ENCODE results near the gene DNAH9.

The DNAH9 gene

GRCh38 chr17:11589716-11590115, 8.6 kb upstream of the DNAH9 start:
- in situ Hi-C loops (cut with HindIII; ENCODE audit: low pct_ligation_motif_present, low pct_unique_long_range_greater_than_20kb, low sequenced_read_pairs): no loop called here
- DNase-seq: no peak

- in situ Hi-C loops (cut with HindIII; ENCODE audit: low pct_ligation_motif_present, low pct_unique_long_range_greater_than_20kb, low sequenced_read_pairs): no loop called here
- no peak for DNase-seq
These were observed 3.4 kb downstream of the DNAH9 start for GRCh38 chr17:11601661-11602060.

DNA sequence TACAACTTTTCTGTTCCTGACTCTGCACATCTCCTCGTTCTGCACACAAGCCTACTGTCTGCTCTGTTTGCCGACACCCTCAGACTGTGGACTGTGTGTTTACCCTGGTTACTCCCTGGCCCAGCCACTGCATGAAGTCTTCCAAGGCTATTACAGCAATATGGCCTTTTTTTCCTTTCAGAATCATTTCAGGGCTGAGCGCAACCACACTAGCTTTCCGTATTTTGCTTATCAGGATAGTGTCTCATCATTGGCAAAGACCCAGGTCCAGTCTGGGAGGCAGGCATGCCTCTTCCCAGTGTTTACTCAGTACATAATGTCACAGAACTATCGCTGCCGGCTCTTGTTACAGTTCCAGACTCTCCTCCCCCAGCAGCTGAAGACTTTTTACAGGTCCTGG, 10.1 kb downstream of the DNAH9 start:
- in situ Hi-C loops (cut with HindIII; ENCODE audit: low pct_ligation_motif_present, low pct_unique_long_range_greater_than_20kb, low sequenced_read_pairs): no loop called here
- DNase-seq: no peak

DNA sequence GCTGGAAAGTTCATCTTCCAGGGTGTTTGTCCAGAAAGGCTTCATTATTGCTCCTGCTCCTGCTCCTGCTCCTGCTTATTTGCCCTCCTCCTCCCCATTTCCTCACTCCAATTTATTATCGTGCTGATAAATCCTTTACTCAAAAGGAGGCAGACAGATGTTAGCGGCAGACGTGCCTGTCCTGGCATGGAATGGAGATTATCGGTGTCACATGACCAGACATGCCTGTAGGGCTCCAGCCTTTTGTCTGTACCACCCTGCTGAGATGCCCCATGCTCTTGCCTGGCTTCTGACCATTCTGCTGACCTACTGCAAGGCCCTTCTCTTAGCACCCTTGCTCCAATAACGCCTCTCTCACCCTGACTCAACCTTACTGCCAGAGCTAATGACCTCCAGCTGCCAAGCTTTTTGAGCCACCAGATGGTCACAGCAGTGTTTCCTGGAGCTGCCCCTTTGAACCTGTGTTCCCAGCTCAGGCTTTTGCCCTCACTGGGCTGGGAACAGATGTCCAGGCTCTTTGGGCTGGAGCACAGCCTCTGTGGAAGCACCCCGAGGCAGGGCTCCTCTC, 12.8 kb downstream of the DNAH9 start:
- in situ Hi-C loops (cut with HindIII; ENCODE audit: low pct_ligation_motif_present, low pct_unique_long_range_greater_than_20kb, low sequenced_read_pairs): no loop called here
- no peak for DNase-seq

DNA sequence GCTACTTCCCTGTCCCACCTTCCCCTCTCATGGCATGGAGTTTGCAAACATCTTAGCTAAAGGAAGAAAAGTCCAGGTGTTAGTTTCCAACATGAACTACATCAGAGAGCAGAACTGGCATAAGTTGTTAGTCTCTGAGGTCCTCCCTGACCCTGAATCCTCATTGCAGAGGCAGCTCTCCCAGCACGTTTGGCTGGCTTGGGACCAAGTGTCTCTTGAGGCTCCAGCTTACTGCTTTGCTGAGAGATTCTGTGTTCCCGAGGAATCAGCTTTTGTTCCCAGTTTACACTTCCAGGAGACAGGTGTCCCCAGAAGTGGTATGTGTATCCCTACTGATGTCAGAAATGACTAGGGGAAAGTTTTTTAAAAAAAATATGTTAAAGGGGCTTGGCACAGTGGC, 14.7 kb downstream of the DNAH9 start:
- DNase-seq: no peak
- in situ Hi-C loops (cut with HindIII; ENCODE audit: low pct_ligation_motif_present, low pct_unique_long_range_greater_than_20kb, low sequenced_read_pairs): no loop called here

DNA sequence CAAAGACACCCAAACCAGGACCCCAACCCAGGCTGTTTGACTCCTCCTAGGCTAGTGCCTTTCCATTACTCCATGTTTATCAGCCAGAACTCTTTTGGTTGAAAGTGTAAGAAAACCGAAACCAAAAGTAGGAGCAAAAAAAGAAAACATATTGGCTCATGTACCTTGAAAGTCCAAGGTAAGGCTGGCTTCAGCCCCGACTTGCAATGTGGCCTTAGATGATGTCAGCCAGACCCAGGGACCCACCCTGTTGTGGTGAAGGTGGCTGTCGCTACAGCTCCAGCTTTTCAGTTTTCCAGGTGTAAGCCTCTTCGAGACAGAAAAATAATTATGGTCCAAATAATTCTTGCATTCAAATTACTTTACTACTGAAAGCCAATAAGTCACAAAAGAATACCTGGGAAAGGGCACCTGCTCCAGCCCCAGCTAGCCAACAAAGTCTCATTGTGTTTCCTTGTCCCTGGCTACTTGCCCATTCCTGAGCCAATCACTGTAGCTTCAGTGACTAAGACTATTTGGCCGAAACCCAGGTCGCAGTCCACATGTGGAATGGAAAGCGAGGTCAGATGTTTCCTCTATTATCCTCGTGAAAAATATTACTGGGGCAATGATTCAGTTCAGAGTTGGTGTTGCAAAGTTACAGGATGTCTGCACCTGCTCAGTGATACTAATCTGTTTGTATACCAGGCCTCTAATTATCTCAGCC, 20.7 kb downstream of the DNAH9 start:
- in situ Hi-C loops (cut with HindIII; ENCODE audit: low pct_ligation_motif_present, low pct_unique_long_range_greater_than_20kb, low sequenced_read_pairs): no loop called here
- no peak for DNase-seq

- in situ Hi-C loops (cut with HindIII; ENCODE audit: low pct_ligation_motif_present, low pct_unique_long_range_greater_than_20kb, low sequenced_read_pairs): no loop called here
- DNase-seq: no peak
These were observed 24.2 kb downstream of the DNAH9 start for GRCh38 chr17:11622492-11622891.

- DNase-seq: no peak
- in situ Hi-C loops (cut with HindIII; ENCODE audit: low pct_ligation_motif_present, low pct_unique_long_range_greater_than_20kb, low sequenced_read_pairs): no loop called here
These were observed 26.7 kb downstream of the DNAH9 start for GRCh38 chr17:11624976-11625375.

DNA sequence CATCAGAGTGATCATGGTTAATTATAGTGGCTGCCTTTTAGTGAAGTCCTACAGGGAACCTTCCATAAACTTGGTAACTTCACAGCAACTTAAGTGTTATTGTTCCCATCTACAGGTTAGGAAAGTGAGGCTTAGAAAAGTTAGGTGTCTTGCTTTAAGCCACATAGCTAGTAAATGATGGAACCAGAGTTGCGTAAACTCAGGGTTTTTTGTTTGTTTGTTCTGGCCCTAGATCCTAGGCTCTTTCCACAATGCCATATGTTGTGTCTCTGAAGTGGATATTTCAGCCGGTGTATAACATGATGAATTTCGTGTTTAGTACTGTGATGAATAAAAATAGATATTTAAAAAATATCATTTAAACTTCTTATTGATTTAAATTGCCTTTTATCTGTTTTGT, 27.6 kb downstream of the DNAH9 start:
- in situ Hi-C loops (cut with HindIII; ENCODE audit: low pct_ligation_motif_present, low pct_unique_long_range_greater_than_20kb, low sequenced_read_pairs): no loop called here
- no peak for DNase-seq

- in situ Hi-C loops (cut with HindIII; ENCODE audit: low pct_ligation_motif_present, low pct_unique_long_range_greater_than_20kb, low sequenced_read_pairs): no loop called here
- no peak for DNase-seq
These were observed 29.2 kb downstream of the DNAH9 start for GRCh38 chr17:11627301-11627940.

- in situ Hi-C loops (cut with HindIII; ENCODE audit: low pct_ligation_motif_present, low pct_unique_long_range_greater_than_20kb, low sequenced_read_pairs): no loop called here
- DNase-seq: no peak
These were observed 30.1 kb downstream of the DNAH9 start for GRCh38 chr17:11628374-11628773.

DNA sequence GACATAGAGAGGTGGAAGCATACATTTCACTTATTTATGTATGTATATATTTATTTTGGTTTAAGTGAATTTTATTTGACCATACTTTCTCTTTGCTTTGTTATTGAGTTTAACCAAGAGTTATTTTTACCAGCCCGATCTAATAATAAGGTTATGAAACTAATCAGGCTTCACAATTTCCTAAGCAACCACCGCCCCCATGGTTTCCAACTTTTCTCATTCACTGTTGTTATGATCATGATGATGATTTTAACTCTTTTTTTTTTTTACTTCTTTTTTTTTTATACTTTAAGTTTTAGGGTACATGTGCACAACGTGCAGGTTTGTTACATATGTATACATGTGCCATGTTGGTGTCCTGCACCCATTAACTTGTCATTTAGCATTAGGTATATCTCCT, 30.6 kb downstream of the DNAH9 start:
- no peak for DNase-seq
- in situ Hi-C loops (cut with HindIII; ENCODE audit: low pct_ligation_motif_present, low pct_unique_long_range_greater_than_20kb, low sequenced_read_pairs): no loop called here

DNA sequence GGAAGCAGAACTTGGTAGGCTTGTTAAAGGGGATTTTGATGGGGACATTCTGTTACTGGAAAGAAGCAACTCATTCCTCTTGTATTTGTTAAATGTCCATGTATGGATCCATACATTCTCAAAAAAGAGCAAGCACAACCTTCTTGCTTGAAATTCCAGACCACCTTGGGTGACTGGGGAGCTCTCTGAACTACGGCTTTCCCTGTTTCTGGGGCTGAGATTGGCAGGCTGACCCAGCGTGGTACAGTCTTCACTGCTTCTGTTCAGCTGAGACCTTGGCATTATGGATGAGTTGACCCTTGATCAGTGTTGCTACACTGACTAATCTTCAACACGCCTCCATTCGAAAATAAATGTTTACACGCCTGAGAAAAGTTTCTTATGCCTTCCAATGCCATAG, 38.5 kb downstream of the DNAH9 start:
- no peak for DNase-seq
- in situ Hi-C loops (cut with HindIII; ENCODE audit: low pct_ligation_motif_present, low pct_unique_long_range_greater_than_20kb, low sequenced_read_pairs): no loop called here

- in situ Hi-C loops (cut with HindIII; ENCODE audit: low pct_ligation_motif_present, low pct_unique_long_range_greater_than_20kb, low sequenced_read_pairs): no loop called here
- DNase-seq: no peak
These were observed 39.5 kb downstream of the DNAH9 start for GRCh38 chr17:11637796-11638195.

GRCh38 chr17:11638700-11639265, 40.5 kb downstream of the DNAH9 start:
- in situ Hi-C loops (cut with HindIII; ENCODE audit: low pct_ligation_motif_present, low pct_unique_long_range_greater_than_20kb, low sequenced_read_pairs): no loop called here

DNA sequence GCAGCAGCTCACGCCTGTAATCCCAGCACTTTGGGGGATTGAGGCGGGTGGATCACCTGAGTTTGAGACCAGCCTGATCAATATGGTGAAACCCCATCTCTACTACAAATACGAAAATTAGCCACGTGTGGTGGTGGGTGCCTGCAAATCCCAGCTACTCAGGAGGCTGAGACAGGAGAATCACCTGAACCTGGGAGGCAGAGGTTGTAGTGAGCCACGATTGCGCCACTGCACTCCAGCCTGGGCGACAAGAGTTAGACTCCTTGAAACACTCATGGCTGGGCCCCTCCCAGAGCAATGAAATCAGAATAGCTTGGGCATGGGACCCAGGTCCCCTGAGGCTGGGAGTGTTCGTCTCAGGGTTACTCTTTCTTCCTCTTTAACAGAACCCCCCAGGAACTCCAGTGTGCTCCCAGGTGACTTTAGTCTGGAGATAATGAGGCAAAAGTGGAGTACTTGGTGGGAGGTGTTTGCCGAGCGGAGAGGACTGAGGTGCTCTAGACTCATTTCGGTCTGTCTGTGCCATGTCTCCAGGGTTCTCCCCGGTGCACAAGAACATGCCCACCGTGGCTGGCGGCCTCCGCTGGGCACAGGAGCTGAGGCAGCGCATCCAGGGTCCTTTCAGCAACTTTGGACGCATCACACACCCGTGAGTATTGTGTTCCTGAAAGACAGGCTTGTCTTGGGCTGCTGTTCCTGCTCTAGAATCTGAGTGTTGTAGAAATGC, 41.6 kb downstream of the DNAH9 start:
- no peak for DNase-seq
- in situ Hi-C loops (cut with HindIII; ENCODE audit: low pct_ligation_motif_present, low pct_unique_long_range_greater_than_20kb, low sequenced_read_pairs): no loop called here

More at GRCh38 chr17:11638700-11639265, 40.5 kb downstream of the DNAH9 start:
- DNase-seq: no peak

- DNase-seq: no peak
- in situ Hi-C loops (cut with HindIII; ENCODE audit: low pct_ligation_motif_present, low pct_unique_long_range_greater_than_20kb, low sequenced_read_pairs): no loop called here
These were observed 42.2 kb downstream of the DNAH9 start for GRCh38 chr17:11640463-11640814.

- no peak for DNase-seq
- in situ Hi-C loops (cut with HindIII; ENCODE audit: low pct_ligation_motif_present, low pct_unique_long_range_greater_than_20kb, low sequenced_read_pairs): no loop called here
These were observed 43.4 kb downstream of the DNAH9 start for GRCh38 chr17:11641521-11642275.

GRCh38 chr17:11642655-11643054, 44.4 kb downstream of the DNAH9 start:
- DNase-seq: no peak
- in situ Hi-C loops (cut with HindIII; ENCODE audit: low pct_ligation_motif_present, low pct_unique_long_range_greater_than_20kb, low sequenced_read_pairs): no loop called here

All from ACHN (cell line).